SK-N-MC (cell line): Measurements from ENCODE around the gene KAZN.

ENCODE experiments used
- EZH2 ChIP-seq: fragments of 200-600 bp; sonication (generic); IDR thresholded peaks from one replicate; pipeline ENCODE4 v1.6.1; 2017; ENCODE audit warnings: antibody characterized with exemption
- POLR2AphosphoS5 ChIP-seq: IDR thresholded peaks from 2 replicates; pipeline ENCODE4 v1.6.1; 2012; ENCODE audit warnings: mild to moderate bottlenecking, low read depth, low read length, borderline replicate concordance

DNA sequence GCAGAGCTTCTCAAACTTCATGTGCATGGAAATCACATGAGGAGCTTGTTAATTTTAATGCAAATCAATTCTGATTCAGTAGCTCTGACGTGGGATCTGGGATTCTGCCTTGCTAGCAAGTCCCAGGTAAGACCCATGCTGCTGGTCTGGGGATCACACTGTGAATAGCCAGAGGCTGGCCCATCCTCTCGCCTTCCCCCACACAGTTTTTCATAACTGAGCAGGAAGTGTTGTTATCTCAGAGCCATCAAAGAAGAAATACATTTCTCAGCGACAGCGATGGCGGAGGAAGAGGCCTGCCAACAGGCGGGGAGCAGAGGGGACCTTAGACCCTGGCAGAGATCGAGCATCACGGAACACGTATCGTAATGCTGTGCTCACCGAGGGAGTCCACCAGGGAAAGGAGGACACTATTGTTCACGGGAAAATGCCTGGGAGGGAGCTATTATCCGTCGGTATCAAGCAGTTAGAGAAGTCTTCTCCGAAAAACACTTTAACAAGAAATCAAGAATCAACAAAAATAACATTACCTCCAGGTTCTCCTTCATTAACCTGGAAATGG lies 286.2 kb downstream of the KAZN start:
- TF ChIP-seq POLR2AphosphoS5 (no peak), EZH2 (no peak)
